HFFc6 (cell line): ENCODE data around the gene IL1RL2. TPM values are rescaled to one million over a fixed set of nuclear protein-coding genes. Genes with fewer than 3 reads are reported as not detected.
A peak's percentile ranks its signal among the peaks of the same experiment; 100 is the strongest.

Source experiments
- DNase-seq: peaks from one replicate; pipeline ENCODE4 v3.0.0-alpha.2; 2018
- H3K27ac Mint-ChIP-seq: 2 replicates; pipeline ENCODE4 v1.8.0; 2020; ENCODE audit warnings: mild to moderate bottlenecking, mixed read lengths
- H3K27me3 Mint-ChIP-seq: 2 replicates; pipeline ENCODE4 v1.8.0; 2021; ENCODE audit warnings: mild to moderate bottlenecking, moderate library complexity, mixed read lengths; ENCODE audit not compliant: insufficient read depth
- H3K36me3 Mint-ChIP-seq: 2 replicates; pipeline ENCODE4 v1.8.0; 2021; ENCODE audit warnings: low read depth, mixed read lengths
- H3K4me1 Mint-ChIP-seq: 2 replicates; pipeline ENCODE4 v1.8.0; 2020; ENCODE audit warnings: low read depth, mixed read lengths
- H3K4me3 Mint-ChIP-seq: 2 replicates; pipeline ENCODE4 v1.8.0; 2020; ENCODE audit warnings: mild to moderate bottlenecking, moderate library complexity, mixed read lengths
- H3K9me3 Mint-ChIP-seq: 2 replicates; pipeline ENCODE4 v1.8.0; 2020; ENCODE audit warnings: mild to moderate bottlenecking, mixed read lengths
- CTCF ChIP-seq: fragments of 200-600 bp; sonication (generic); IDR thresholded peaks from 2 replicates; pipeline ENCODE4 v1.5.0; 2021; ENCODE audit warnings: antibody characterized with exemption, mild to moderate bottlenecking
- total RNA-seq, 6 experiments: library from RNA; stranded (reverse); fragmentation: NEBNext Ultra II Directional; extraction: Animal tissue kit (Norgen Biotek cat#: 25700); gene quantifications; 2 replicates in 1 of 6; 3 replicates in 5 of 6; pipeline ENCODE4 v1.2.3, GENCODE V29; 2021

The IL1RL2 gene
- total RNA-seq, 6 experiments from 2014 or later: not detected

- H3K4me3 Mint-ChIP-seq: peak overlapping the region; percentile 77
- no peak for DNase-seq
- no peaks in the 10 kb centered on the region for H3K9me3 Mint-ChIP-seq
- no peaks in the 10 kb centered on the region for H3K36me3 Mint-ChIP-seq
- TF ChIP-seq CTCF: no peak
- H3K27me3 Mint-ChIP-seq: peaks cover 5% of the 10 kb centered on the region
- peaks cover 32% of the 10 kb centered on the region for H3K4me1 Mint-ChIP-seq
- H3K27ac Mint-ChIP-seq: no peak overlapping the region
Measured at GRCh38 chr2:102256276-102256675, 69.5 kb downstream of the IL1RL2 start.

GRCh38 chr2:102256874-102257462 lies 70.1 kb downstream of the IL1RL2 start:
- no peak for DNase-seq
- H3K27ac Mint-ChIP-seq: no peak overlapping the region
- H3K36me3 Mint-ChIP-seq: no peaks in the 10 kb centered on the region
- peaks cover 32% of the 10 kb centered on the region for H3K4me1 Mint-ChIP-seq
- no peak for TF ChIP-seq CTCF
- no peaks in the 10 kb centered on the region for H3K9me3 Mint-ChIP-seq
- H3K27me3 Mint-ChIP-seq: peaks cover 3% of the 10 kb centered on the region
- H3K4me3 Mint-ChIP-seq: peak overlapping the region; percentile 77; the same call in 1 of the 2 replicates

- no peak overlapping the region for H3K27ac Mint-ChIP-seq
- DNase-seq: no peak
- no peaks in the 10 kb centered on the region for H3K9me3 Mint-ChIP-seq
- peaks cover 3% of the 10 kb centered on the region for H3K27me3 Mint-ChIP-seq
- peaks cover 32% of the 10 kb centered on the region for H3K4me1 Mint-ChIP-seq
- TF ChIP-seq CTCF: no peak
- H3K4me3 Mint-ChIP-seq: no peak overlapping the region
- no peaks in the 10 kb centered on the region for H3K36me3 Mint-ChIP-seq
Measured at GRCh38 chr2:102258025-102258385, 71.2 kb downstream of the IL1RL2 start.

- H3K4me1 Mint-ChIP-seq: peaks cover 32% of the 10 kb centered on the region
- peak overlapping the region; percentile 25; the same call in 1 of the 2 replicates for H3K4me3 Mint-ChIP-seq
- DNase-seq: peak; percentile 90
- peaks cover 3% of the 10 kb centered on the region for H3K27me3 Mint-ChIP-seq
- peak overlapping the region; percentile 64 for H3K27ac Mint-ChIP-seq
- no peak for TF ChIP-seq CTCF
- H3K36me3 Mint-ChIP-seq: no peaks in the 10 kb centered on the region
- no peaks in the 10 kb centered on the region for H3K9me3 Mint-ChIP-seq
Measured at GRCh38 chr2:102258386-102259074, 71.7 kb downstream of the IL1RL2 start.

- peaks cover 26% of the 10 kb centered on the region for H3K4me1 Mint-ChIP-seq
- H3K4me3 Mint-ChIP-seq: no peak overlapping the region
- H3K27ac Mint-ChIP-seq: no peak overlapping the region
- no peaks in the 10 kb centered on the region for H3K36me3 Mint-ChIP-seq
- peaks cover 10% of the 10 kb centered on the region for H3K27me3 Mint-ChIP-seq
- H3K9me3 Mint-ChIP-seq: no peaks in the 10 kb centered on the region
- no peak for TF ChIP-seq CTCF
- DNase-seq: no peak
Measured at GRCh38 chr2:102261467-102262135, 74.8 kb downstream of the IL1RL2 start.
